Common myeloid progenitor, CD34-positive (primary cell): Measurements from ENCODE around the gene AGBL1.

Experiments used
- CTCF ChIA-PET: fragments of 350-600 bp; sonication (Branson Sonifier 250); formaldehyde crosslinking; loops from one replicate; lab custom pipeline; 2021; ENCODE audit warnings: antibody characterized with exemption; lab: Charles Lee
- POLR2A ChIA-PET: fragments of 350-600 bp; sonication (Branson Sonifier 250); formaldehyde crosslinking; loops from one replicate; lab custom pipeline; 2021; ENCODE audit warnings: antibody characterized with exemption; lab: Charles Lee
- DNase-seq, 3 donors: peaks; one replicate each; pipeline versions ENCODE4 v3.0.0 to v3.0.0-alpha.2; 2013
- H3K27ac ChIP-seq, 2 experiments: 1 replicate in 1 of 2; 2 replicates in 1 of 2; pipeline ENCODE4 v1.7.0; 2013; ENCODE audit warnings: inconsistent platforms in 2 of 2, low read length in 2 of 2, mild to moderate bottlenecking in 2 of 2, low read depth in 1 of 2, moderate library complexity in 1 of 2; ENCODE audit not compliant: severe bottlenecking in 2 of 2, insufficient read depth in 1 of 2, poor library complexity in 1 of 2
- H3K27me3 ChIP-seq, 5 experiments: replicated peaks in 2 of 5; 1 replicate in 3 of 5; 2 replicates in 2 of 5; pipeline versions ENCODE4 v1.6.1 to v1.7.0; 2013; ENCODE audit warnings: low read length in 4 of 5, mild to moderate bottlenecking in 2 of 5, moderate library complexity in 2 of 5, inconsistent platforms in 1 of 5; ENCODE audit not compliant: insufficient read depth in 5 of 5, control insufficient read depth in 4 of 5
- H3K36me3 ChIP-seq, 4 experiments: 1 replicate in 2 of 4; 2 replicates in 2 of 4; pipeline versions ENCODE4 v1.6.1 to v1.7.0; 2013; ENCODE audit warnings: low read length in 3 of 4, control low read depth in 1 of 4, mild to moderate bottlenecking in 1 of 4; ENCODE audit not compliant: control insufficient read depth in 4 of 4, insufficient read depth in 4 of 4
- H3K4me1 ChIP-seq, 4 experiments: 1 replicate in 3 of 4; 2 replicates in 1 of 4; pipeline versions ENCODE4 v1.6.1 to v1.7.1; 2013; ENCODE audit warnings: low read length in 3 of 4, mild to moderate bottlenecking in 3 of 4, control low read depth in 1 of 4, inconsistent platforms in 1 of 4, moderate library complexity in 1 of 4; ENCODE audit not compliant: control insufficient read depth in 4 of 4, insufficient read depth in 4 of 4; ENCODE audit errors: control extremely low read depth in 1 of 4
- H3K4me3 ChIP-seq, 7 experiments: 1 replicate in 4 of 7; 2 replicates in 3 of 7; pipeline versions ENCODE4 v1.5.1 to v1.7.0; 2013; ENCODE audit warnings: mild to moderate bottlenecking in 7 of 7, low read length in 6 of 7, moderate library complexity in 6 of 7, inconsistent platforms in 2 of 7, low read depth in 2 of 7, control low read depth in 1 of 7; ENCODE audit not compliant: insufficient read depth in 4 of 7, control insufficient read depth in 1 of 7; ENCODE audit errors: extremely low read depth in 1 of 7
- H3K9me3 ChIP-seq, 5 experiments: 1 replicate in 4 of 5; 2 replicates in 1 of 5; pipeline versions ENCODE4 v1.6.1 to v1.7.1; 2013; ENCODE audit warnings: low read length in 4 of 5, mild to moderate bottlenecking in 2 of 5, inconsistent platforms in 1 of 5, low read depth in 1 of 5, moderate library complexity in 1 of 5; ENCODE audit not compliant: control insufficient read depth in 4 of 5, insufficient read depth in 2 of 5; ENCODE audit errors: control extremely low read depth in 1 of 5
- WGBS: methylation state at CpG from one replicate; pipeline ENCODE4 v1.1.5; 2013; ENCODE audit not compliant: insufficient coverage; 5-methylcytosine and 5-hydroxymethylcytosine counted together

AGBL1 gene

GRCh38 chr15:86765281-86765680 lies 685.6 kb downstream of the AGBL1 start:
- ChIA-PET CTCF (no interaction called here), POLR2A (no interaction called here)
- no peaks in the 10 kb centered on the region for H3K27me3 ChIP-seq
- 90% methylated on average over 4 of the region's 5 CpGs for WGBS
- DNase-seq: no peak
- H3K27ac ChIP-seq: no peak overlapping the region
- H3K4me1 ChIP-seq: no peaks in the 10 kb centered on the region
- H3K36me3 ChIP-seq: no peaks in the 10 kb centered on the region
- no peak overlapping the region for H3K4me3 ChIP-seq
- H3K9me3 ChIP-seq: no peaks in the 10 kb centered on the region

GRCh38 chr15:86772369-86773059 lies 692.8 kb downstream of the AGBL1 start:
- Histone ChIP-seq H3K27me3 (no peaks in the 10 kb centered on the region), H3K4me3 (no peak overlapping the region), H3K36me3 (no peaks in the 10 kb centered on the region), H3K27ac (no peak overlapping the region), H3K9me3 (no peaks in the 10 kb centered on the region), H3K4me1 (peaks cover 0 to 3% (median 0%) of the 10 kb centered on the region in 4 experiments)
- CTCF ChIA-PET: no interaction called here
- POLR2A ChIA-PET: no interaction called here
- DNase-seq: no peak
- 100% methylated on average over 2 of the region's 3 CpGs for WGBS

- Histone ChIP-seq H3K4me1 (peaks cover 0 to 3% (median 0%) of the 10 kb centered on the region in 4 experiments), H3K9me3 (no peaks in the 10 kb centered on the region), H3K27me3 (no peaks in the 10 kb centered on the region), H3K27ac (no peak overlapping the region), H3K4me3 (no peak overlapping the region), H3K36me3 (no peaks in the 10 kb centered on the region)
- no CpG with 5 or more reads among the region's 1 CpG for WGBS
- POLR2A ChIA-PET: no interaction called here
- CTCF ChIA-PET: no interaction called here
- DNase-seq: no peak
Observed at GRCh38 chr15:86773736-86774135, 694.1 kb downstream of the AGBL1 start.

- ChIA-PET POLR2A (no interaction called here), CTCF (no interaction called here)
- H3K27me3 ChIP-seq: no peaks in the 10 kb centered on the region
- no peak overlapping the region for H3K27ac ChIP-seq
- no peaks in the 10 kb centered on the region for H3K9me3 ChIP-seq
- no peak for DNase-seq
- no peak overlapping the region for H3K4me3 ChIP-seq
- WGBS: no CpG with 5 or more reads among the region's 2 CpGs
- H3K36me3 ChIP-seq: no peaks in the 10 kb centered on the region
- peaks cover 0 to 3% (median 0%) of the 10 kb centered on the region in 4 experiments for H3K4me1 ChIP-seq
Observed at GRCh38 chr15:86776145-86776544, 696.5 kb downstream of the AGBL1 start.

- POLR2A ChIA-PET: no interaction called here
- Histone ChIP-seq H3K27me3 (no peaks in the 10 kb centered on the region), H3K36me3 (no peaks in the 10 kb centered on the region), H3K27ac (no peak overlapping the region), H3K4me3 (no peak overlapping the region), H3K4me1 (no peaks in the 10 kb centered on the region), H3K9me3 (no peaks in the 10 kb centered on the region)
- no CpG with 5 or more reads among the region's 1 CpG for WGBS
- CTCF ChIA-PET: no interaction called here
- no peak for DNase-seq
Observed at GRCh38 chr15:86796521-86796920, 716.9 kb downstream of the AGBL1 start.

- Histone ChIP-seq H3K36me3 (no peaks in the 10 kb centered on the region), H3K4me3 (no peak overlapping the region), H3K27me3 (no peaks in the 10 kb centered on the region), H3K27ac (no peak overlapping the region), H3K9me3 (no peaks in the 10 kb centered on the region), H3K4me1 (no peaks in the 10 kb centered on the region)
- ChIA-PET CTCF (no interaction called here), POLR2A (no interaction called here)
- no peak for DNase-seq
- 56% methylated on average over 2 of the region's 3 CpGs for WGBS
Observed at GRCh38 chr15:86797135-86797534, 717.5 kb downstream of the AGBL1 start.

- CTCF ChIA-PET: no interaction called here
- no peaks in the 10 kb centered on the region for H3K27me3 ChIP-seq
- H3K4me3 ChIP-seq: no peak overlapping the region
- no peak for DNase-seq
- H3K27ac ChIP-seq: no peak overlapping the region
- WGBS: no CpG with 5 or more reads among the region's 3 CpGs
- H3K4me1 ChIP-seq: no peaks in the 10 kb centered on the region
- H3K9me3 ChIP-seq: no peaks in the 10 kb centered on the region
- POLR2A ChIA-PET: no interaction called here
- no peaks in the 10 kb centered on the region for H3K36me3 ChIP-seq
Observed at GRCh38 chr15:86799226-86799625, 719.6 kb downstream of the AGBL1 start.
